Activated gamma-delta T cell (primary cell): ENCODE data around the gene RAB7A.

ENCODE experiments used
- DNase-seq: peaks from one replicate; lab custom pipeline; 2025; lab: John Stamatoyannopoulos, UW
- total RNA-seq, 2 donors: gene quantifications; one replicate each; lab custom pipeline; 2026; lab: John Stamatoyannopoulos, UW

RAB7A gene
- total RNA-seq = 47.2 to 53.7 reads per million in 2 donors

GRCh38 chr3:128726023-128727016, at the start of gene RAB7A:
Gene RAB7A, plus strand, starts transcription at chr3:128726183. Its CDS starts 69,185 bp downstream, at chr3:128795368.
- peak; percentile 94 for DNase-seq

GRCh38 chr3:128679338-128679737, 46.6 kb upstream of the RAB7A start:
- no peak for DNase-seq

- peak; percentile 87 for DNase-seq
These were observed 45.2 kb upstream of the RAB7A start for GRCh38 chr3:128680603-128681368.

GRCh38 chr3:128681369-128681829, 44.6 kb upstream of the RAB7A start:
- no peak for DNase-seq

- DNase-seq = no peak
These were observed 42.0 kb upstream of the RAB7A start for GRCh38 chr3:128683957-128684356.

GRCh38 chr3:128684986-128685726, 40.8 kb upstream of the RAB7A start:
- no peak for DNase-seq

- DNase-seq = no peak
These were observed 39.5 kb upstream of the RAB7A start for GRCh38 chr3:128686465-128686864.

GRCh38 chr3:128689060-128689459, 36.9 kb upstream of the RAB7A start:
- DNase-seq = no peak

- no peak for DNase-seq
These were observed 32.3 kb upstream of the RAB7A start for GRCh38 chr3:128693696-128694095.

- DNase-seq = no peak
These were observed 28.6 kb upstream of the RAB7A start for GRCh38 chr3:128697341-128697740.

GRCh38 chr3:128698211-128699047, 27.6 kb upstream of the RAB7A start:
- peak; percentile 10 for DNase-seq

- no peak for DNase-seq
These were observed 24.4 kb upstream of the RAB7A start for GRCh38 chr3:128701342-128702212.

- no peak for DNase-seq
These were observed 23.6 kb upstream of the RAB7A start for GRCh38 chr3:128702391-128702790.

GRCh38 chr3:128703561-128703960, 22.4 kb upstream of the RAB7A start:
- DNase-seq = no peak

- no peak for DNase-seq
These were observed 19.8 kb upstream of the RAB7A start for GRCh38 chr3:128706086-128706615.

- no peak for DNase-seq
These were observed 18.0 kb upstream of the RAB7A start for GRCh38 chr3:128707928-128708494.

GRCh38 chr3:128709038-128709437, 16.9 kb upstream of the RAB7A start:
- DNase-seq = no peak

GRCh38 chr3:128709506-128710210, 16.3 kb upstream of the RAB7A start:
- DNase-seq = no peak
